GM23338 (cell line): Measurements from ENCODE around the gene ZBBX. TPM values are rescaled to one million over a fixed set of nuclear protein-coding genes. Genes with fewer than 3 reads are reported as not detected.

Experiments
- ATAC-seq: fragments of 200-7000 bp; cut with Tn5 transposase; 3 replicates; pipeline ENCODE4 v1.9.1; 2020
- DNase-seq: peaks from one replicate; pipeline ENCODE4 v3.0.0-alpha.2; 2015; ENCODE audit warnings: low spot score
- H2AFZ ChIP-seq: fragments of 200-600 bp; sonication (generic); 2 replicates; pipeline ENCODE4 v1.8.0; 2016; ENCODE audit warnings: antibody characterized with exemption, mild to moderate bottlenecking, moderate library complexity
- H3F3A ChIP-seq: fragments of 200-600 bp; sonication (generic); replicated peaks from 2 replicates; pipeline ENCODE4 v1.8.0; 2017; ENCODE audit warnings: antibody characterized with exemption, mixed run types, low read depth
- H3K27ac ChIP-seq: fragments of 200-600 bp; sonication (generic); 2 replicates; pipeline ENCODE4 v1.6.1; 2016; ENCODE audit warnings: low read depth
- H3K27me3 ChIP-seq: fragments of 200-600 bp; sonication (generic); 2 replicates; pipeline ENCODE4 v1.8.0; 2016; ENCODE audit warnings: mild to moderate bottlenecking, mixed run types, moderate library complexity; ENCODE audit not compliant: insufficient read depth
- H3K36me3 ChIP-seq: fragments of 200-600 bp; sonication (generic); 2 replicates; pipeline ENCODE4 v1.8.0; 2016; ENCODE audit warnings: mild to moderate bottlenecking; ENCODE audit not compliant: insufficient read depth
- H3K4me1 ChIP-seq: fragments of 200-600 bp; sonication (generic); 2 replicates; pipeline ENCODE4 v1.8.0; 2016; ENCODE audit warnings: mild to moderate bottlenecking, moderate library complexity; ENCODE audit not compliant: insufficient read depth
- H3K4me2 ChIP-seq: fragments of 200-600 bp; sonication (generic); 2 replicates; pipeline ENCODE4 v1.7.1; 2017; ENCODE audit warnings: mixed run types
- H3K4me3 ChIP-seq: fragments of 200-600 bp; sonication (generic); 2 replicates; pipeline ENCODE4 v1.6.1; 2016; ENCODE audit warnings: mixed run types
- H3K79me2 ChIP-seq: fragments of 200-600 bp; sonication (generic); replicated peaks from 2 replicates; pipeline ENCODE4 v1.8.0; 2017; ENCODE audit warnings: mild to moderate bottlenecking; ENCODE audit not compliant: insufficient read depth
- H3K9me2 ChIP-seq: fragments of 200-600 bp; sonication (generic); 2 replicates; pipeline ENCODE4 v1.8.0; 2017; ENCODE audit not compliant: insufficient read depth
- H4K20me1 ChIP-seq: fragments of 200-600 bp; sonication (generic); replicated peaks from 2 replicates; pipeline ENCODE4 v1.8.0; 2017; ENCODE audit warnings: mild to moderate bottlenecking; ENCODE audit not compliant: insufficient read depth
- H3K27ac Mint-ChIP-seq: 2 replicates; pipeline ENCODE4 v1.8.0; 2020; ENCODE audit warnings: inconsistent platforms, mild to moderate bottlenecking, moderate library complexity, mixed read lengths
- H3K27me3 Mint-ChIP-seq: 3 replicates; pipeline ENCODE4 v1.8.0; 2022; ENCODE audit warnings: low read depth, mild to moderate bottlenecking, moderate library complexity, mixed read lengths, inconsistent platforms; ENCODE audit not compliant: insufficient read depth, poor library complexity
- H3K36me3 Mint-ChIP-seq: 3 replicates; pipeline ENCODE4 v1.8.0; 2021; ENCODE audit warnings: low read depth, mild to moderate bottlenecking, inconsistent platforms, moderate library complexity, mixed read lengths
- H3K4me1 Mint-ChIP-seq: 3 replicates; pipeline ENCODE4 v1.8.0; 2020; ENCODE audit warnings: mild to moderate bottlenecking, inconsistent platforms, mixed read lengths
- H3K4me3 Mint-ChIP-seq: 3 replicates; pipeline ENCODE4 v1.8.0; 2021; ENCODE audit warnings: moderate library complexity, mild to moderate bottlenecking, inconsistent platforms, mixed read lengths
- H3K9me3 Mint-ChIP-seq: 3 replicates; pipeline ENCODE4 v1.8.0; 2020; ENCODE audit warnings: moderate library complexity, mild to moderate bottlenecking, inconsistent platforms, mixed read lengths
- CTCF ChIP-seq, 2 experiments: fragments of 200-600 bp in 1 of 2; sonication (generic) in 1 of 2; conservative IDR thresholded peaks; 2 replicates each; pipeline versions ENCODE4 v1.5.1 to v1.6.1; 2016 to 2017; ENCODE audit warnings: antibody characterized with exemption in 2 of 2, low read depth in 2 of 2, mild to moderate bottlenecking in 2 of 2, moderate library complexity in 1 of 2
- ETS1 ChIP-seq: IDR thresholded peaks from 2 replicates; pipeline ENCODE4 v1.6.1; 2016; ENCODE audit warnings: antibody characterized with exemption
- JUNB ChIP-seq: IDR thresholded peaks from one replicate; pipeline ENCODE4 v1.6.1; 2016; ENCODE audit warnings: antibody characterized with exemption; ENCODE audit not compliant: unreplicated experiment
- NANOG ChIP-seq: IDR thresholded peaks from 2 replicates; pipeline ENCODE4 v1.6.1; 2016; ENCODE audit warnings: antibody characterized with exemption, borderline replicate concordance
- POLR2AphosphoS5 ChIP-seq: IDR thresholded peaks from 2 replicates; pipeline ENCODE4 v1.6.1; 2016; ENCODE audit warnings: antibody characterized with exemption, low read depth
- ZNF114 ChIP-seq: fragments of 250-450 bp; sonication (Bioruptor Pico); IDR thresholded peaks from 2 replicates; pipeline ENCODE4 v1.5.0; 2020; ENCODE audit warnings: mild to moderate bottlenecking, moderate library complexity
- ZNF331 ChIP-seq: fragments of 250-450 bp; sonication (Bioruptor Pico); IDR thresholded peaks from 2 replicates; pipeline ENCODE4 v1.5.0; 2020; ENCODE audit warnings: low read depth, mild to moderate bottlenecking, moderate library complexity
- ZNF462 ChIP-seq: fragments of 250-450 bp; sonication (Bioruptor Pico); IDR thresholded peaks from 2 replicates; pipeline ENCODE4 v1.5.0; 2020; ENCODE audit warnings: mild to moderate bottlenecking, moderate library complexity
- polyA plus RNA-seq: library from polyadenylated mRNA; unstranded; fragments of >200 nt; fragmentation: Nextera tagmentation; extraction: Ambion mirVana; gene quantifications from 2 replicates; pipeline ENCODE4 v1.2.1, GENCODE V29; 2016
- total RNA-seq: library from RNA; depleted of rRNA; stranded (reverse); fragments of >200 nt; shearing (Covaris generic); gene quantifications from 2 replicates; pipeline ENCODE4 v1.2.3, GENCODE V29; 2014

The ZBBX gene
- total and polyA plus RNA-seq, 2 experiments from 2014 or later: 0.90 to 1.1 TPM

GRCh38 chr3:167406876-167407492 is 26.9 kb upstream of the ZBBX start:
- Mint-ChIP-seq H3K9me3 (no peaks in the 10 kb centered on the region), H3K27me3 (no peaks in the 10 kb centered on the region), H3K4me3 (no peak overlapping the region), H3K4me1 (peaks cover 7% of the 10 kb centered on the region; the same call in 2 of the 3 replicates), H3K36me3 (no peaks in the 10 kb centered on the region), H3K27ac (peak overlapping the region; percentile 74; the same call in 1 of the 2 replicates)
- H3K27me3 ChIP-seq: no peaks in the 10 kb centered on the region
- no peak overlapping the region for H3K4me3 ChIP-seq
- peak; percentile 99 for ATAC-seq
- H2AFZ ChIP-seq: no peak overlapping the region
- H3K4me1 ChIP-seq: no peaks in the 10 kb centered on the region
- H3K9me2 ChIP-seq: no peaks in the 10 kb centered on the region
- peak; percentile 88 to 94 for TF ChIP-seq CTCF (conservative IDR thresholded peaks at IDR 0.05; ENCODE audit: low read depth in 2 of 2)
- no peak for TF ChIP-seq ETS1
- no peak for TF ChIP-seq ZNF331 (CRISPR knock-in tag)
- TF ChIP-seq NANOG: no peak
- no peaks in the 10 kb centered on the region for H3K36me3 ChIP-seq
- peak; percentile 87 for DNase-seq
- H4K20me1 ChIP-seq: no peaks in the 10 kb centered on the region
- H3F3A ChIP-seq: no peaks in the 10 kb centered on the region
- no peak overlapping the region for H3K27ac ChIP-seq
- no peaks in the 10 kb centered on the region for H3K79me2 ChIP-seq
- H3K4me2 ChIP-seq: no peak overlapping the region

GRCh38 chr3:167397826-167398225 is 17.7 kb upstream of the ZBBX start:
- Histone ChIP-seq H3K4me1 (peaks cover 25% of the 10 kb centered on the region), H3K4me2 (0 out of 2 replicates have a peak overlapping the region, but pooled peaks have one; percentile 17), H3K4me3 (no peak overlapping the region), H3K9me2 (no peaks in the 10 kb centered on the region), H3F3A (no peaks in the 10 kb centered on the region), H3K79me2 (no peaks in the 10 kb centered on the region), H3K27ac (no peak overlapping the region), H3K27me3 (no peaks in the 10 kb centered on the region), H2AFZ (no peak overlapping the region), H4K20me1 (no peaks in the 10 kb centered on the region), H3K36me3 (no peaks in the 10 kb centered on the region)
- Mint-ChIP-seq H3K9me3 (no peaks in the 10 kb centered on the region), H3K27me3 (no peaks in the 10 kb centered on the region), H3K27ac (no peak overlapping the region; the same call in 1 of the 2 replicates), H3K36me3 (no peaks in the 10 kb centered on the region), H3K4me1 (peaks cover 18% of the 10 kb centered on the region), H3K4me3 (no peak overlapping the region)
- ATAC-seq (no peak), DNase-seq (no peak)
- no peak for TF ChIP-seq ZNF462 (CRISPR knock-in tag)
- no peak for TF ChIP-seq CTCF (conservative IDR thresholded peaks at IDR 0.05; ENCODE audit: low read depth in 2 of 2)
- TF ChIP-seq JUNB: no peak
- TF ChIP-seq POLR2AphosphoS5: no peak
- TF ChIP-seq ZNF331 (CRISPR knock-in tag): no peak
- no peak for TF ChIP-seq NANOG
- no peak for TF ChIP-seq ZNF114 (CRISPR knock-in tag)
